Stimulated activated CD8-positive, alpha-beta memory T cell treated with anti-CD3 and anti-CD28 coated beads, Interleukin-4, amount 100 ng/mL, for 48 hours (primary cell): ENCODE measurements around the gene RHOXF2.
"Not testable (repeated sequence)": the region's sequence is repeated elsewhere in the genome, so short reads cannot be mapped to it uniquely, and the experiment has no call there.

ENCODE experiments used
- DNase-seq: peaks from one replicate; pipeline ENCODE4 v3.0.0-alpha.2; 2020

Gene RHOXF2

DNA sequence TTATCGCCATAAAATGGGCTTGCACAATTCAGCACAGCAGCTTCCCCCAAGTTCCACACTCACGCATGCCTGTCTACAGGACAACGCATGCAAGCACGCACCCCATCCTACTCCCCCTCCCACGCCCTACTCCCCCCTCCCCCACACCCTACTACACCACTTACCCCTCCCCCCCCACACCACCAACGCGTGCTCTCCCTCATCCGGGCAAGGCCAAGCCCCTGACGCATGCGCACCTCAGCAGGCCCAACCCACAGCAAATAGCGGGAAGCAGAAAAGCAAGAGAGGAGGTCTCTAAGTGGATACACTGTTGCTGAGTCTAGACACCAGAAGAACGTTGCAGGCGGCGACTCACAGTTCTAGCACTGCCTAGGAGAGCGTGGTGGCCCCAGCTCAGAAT lies at the start of gene RHOXF2:
RHOXF2 (plus strand) TSS at position 301 of the 400 bp plus-strand sequence. CDS start 138 bp downstream, outside the sequence.
- not testable (repeated sequence) for DNase-seq

DNA sequence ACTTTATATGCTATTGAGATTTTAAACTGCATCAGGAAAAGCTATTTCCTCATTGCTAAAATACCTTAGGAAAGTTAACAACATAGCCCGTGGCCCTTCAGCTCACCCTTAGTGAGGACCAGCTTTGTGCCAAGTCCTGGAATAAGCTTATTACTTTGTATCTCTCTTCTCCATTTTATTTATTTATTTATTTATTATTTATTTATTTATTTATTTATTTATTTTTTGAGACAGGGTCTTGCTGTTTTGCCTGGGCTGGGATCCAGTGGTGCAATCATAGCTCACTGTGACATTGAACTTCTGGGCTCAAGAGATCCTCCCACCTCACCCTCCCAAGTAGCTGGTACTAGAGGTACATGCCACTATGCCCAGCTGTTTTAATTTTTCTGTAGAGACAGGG lies 49.0 kb upstream of the RHOXF2 start:
- no peak for DNase-seq

- no peak for DNase-seq
These were observed 46.8 kb upstream of the RHOXF2 start for GRCh38 chrX:120111611-120112010.

- no peak for DNase-seq
These were observed 42.9 kb upstream of the RHOXF2 start, which contains the start of gene RHOXF1 for GRCh38 chrX:120115438-120115963. TSS of gene RHOXF1 (minus strand) at chrX:120115913. CDS start at chrX:120115862, 51 bp downstream.

DNA sequence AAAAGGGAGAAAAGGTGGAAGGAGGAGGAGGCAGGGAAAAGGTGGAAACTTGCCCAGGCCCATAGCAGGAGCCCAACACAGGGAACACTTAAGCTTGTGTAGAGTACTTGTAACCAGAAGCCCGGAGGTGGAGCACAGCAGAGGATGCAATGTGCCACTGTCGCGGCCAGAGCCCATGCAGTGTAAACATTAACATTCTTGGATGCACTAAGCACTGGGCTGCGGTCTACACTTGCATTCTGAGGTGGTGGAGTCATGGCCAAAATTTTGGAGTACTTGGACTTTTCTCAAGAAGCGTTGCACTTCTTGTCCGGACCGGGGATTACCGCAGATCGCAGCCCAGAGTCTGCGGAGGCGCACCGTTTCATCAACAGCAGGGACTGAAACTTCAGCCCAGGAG lies 38.2 kb upstream of the RHOXF2 start:
- DNase-seq, result no peak

GRCh38 chrX:120125444-120125843 lies 33.0 kb upstream of the RHOXF2 start:
- DNase-seq, result no peak

- DNase-seq, result not testable (repeated sequence)
These were observed 30.0 kb upstream of the RHOXF2 start for GRCh38 chrX:120128306-120128846.

DNA sequence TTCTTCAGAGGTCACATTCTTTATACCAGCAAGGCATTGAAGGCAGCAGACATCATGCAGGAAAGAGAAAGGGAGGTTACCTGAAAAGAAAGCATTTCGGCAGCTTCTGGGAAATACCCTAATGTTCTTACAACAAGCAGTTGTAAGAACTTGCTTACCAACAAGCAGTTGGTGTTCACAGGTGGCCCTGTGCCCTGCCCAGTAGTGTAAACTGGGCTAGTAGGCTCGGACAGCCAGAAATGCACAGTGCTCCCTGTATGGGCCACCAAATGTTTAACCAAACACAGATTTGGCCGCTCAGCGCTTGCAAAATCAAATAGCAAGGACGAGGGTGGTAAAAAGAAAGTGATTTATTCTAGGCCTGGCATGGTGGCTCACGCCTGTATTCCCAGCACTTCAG lies 22.3 kb upstream of the RHOXF2 start:
- DNase-seq, result no peak

DNA sequence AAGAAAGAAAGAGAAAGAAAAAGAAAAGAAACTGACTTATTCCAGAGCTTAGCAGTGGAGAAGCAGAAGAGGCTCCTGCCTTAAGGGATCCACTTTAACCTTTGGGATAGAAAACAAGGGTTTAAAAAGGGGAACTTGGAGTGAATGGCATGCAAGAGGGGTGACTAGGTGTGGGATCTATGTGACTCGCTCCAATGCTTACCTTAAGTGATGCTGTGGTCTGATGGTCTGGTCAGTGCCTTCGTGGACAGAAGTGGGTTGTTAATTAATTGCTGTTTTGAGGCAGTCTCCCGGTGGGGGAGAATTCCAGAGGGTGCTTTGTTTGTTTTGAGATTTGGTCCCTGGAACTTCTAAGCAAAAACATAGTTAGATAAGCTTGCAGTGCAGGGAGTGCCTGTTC lies 21.6 kb upstream of the RHOXF2 start:
- DNase-seq, result no peak

DNA sequence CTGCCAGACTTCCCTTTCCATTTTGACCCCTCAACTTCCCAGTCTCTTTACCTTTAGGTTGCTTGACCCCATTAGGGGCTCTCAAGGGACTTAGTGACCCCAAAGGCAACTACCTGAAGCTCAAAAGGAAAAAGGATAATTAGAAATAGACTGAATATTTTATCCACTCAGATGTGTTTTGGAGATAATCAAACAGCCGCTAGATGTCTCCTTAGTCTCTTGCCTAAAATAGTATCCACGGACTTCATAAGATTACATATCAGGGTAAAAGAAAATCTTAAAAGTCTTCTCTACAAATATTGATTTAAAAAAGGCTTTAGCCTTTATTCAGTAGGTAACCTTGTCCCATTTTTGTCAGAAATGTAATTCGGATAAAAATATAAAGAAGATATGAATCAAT lies 21.0 kb upstream of the RHOXF2 start:
- DNase-seq, result no peak

DNA sequence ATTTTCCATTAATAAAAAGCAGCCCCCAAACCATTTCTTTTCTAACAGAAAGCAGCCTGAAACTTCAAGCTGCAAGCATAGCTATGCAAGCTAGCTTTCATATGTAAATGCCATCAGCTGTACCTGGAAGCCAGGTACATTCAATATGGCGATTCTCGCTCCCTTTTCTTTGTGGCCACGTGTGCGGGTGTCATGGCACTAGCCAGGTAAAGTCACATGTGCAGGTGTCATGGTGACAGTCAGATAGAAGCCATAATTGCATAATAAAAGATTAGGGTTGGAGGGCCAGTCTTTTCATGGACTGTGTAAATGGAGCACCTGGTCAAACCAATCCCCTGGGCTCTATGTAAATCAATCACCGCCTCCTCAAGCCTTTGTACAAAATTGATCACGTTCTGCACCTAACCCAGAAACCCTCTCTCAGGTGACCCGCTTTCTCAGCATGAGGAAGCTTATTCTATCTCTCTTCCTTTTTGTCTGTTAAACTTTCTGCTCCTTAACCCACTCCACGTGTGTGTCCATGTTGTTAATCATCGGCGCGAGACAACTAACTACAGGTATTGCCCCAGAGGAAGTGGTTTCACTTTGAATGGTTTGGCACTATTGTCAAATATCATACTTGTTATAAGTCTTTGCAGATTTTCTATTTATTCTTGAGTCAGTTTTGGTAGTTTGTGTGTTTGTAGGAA lies 18.0 kb upstream of the RHOXF2 start:
- DNase-seq, result no peak

DNA sequence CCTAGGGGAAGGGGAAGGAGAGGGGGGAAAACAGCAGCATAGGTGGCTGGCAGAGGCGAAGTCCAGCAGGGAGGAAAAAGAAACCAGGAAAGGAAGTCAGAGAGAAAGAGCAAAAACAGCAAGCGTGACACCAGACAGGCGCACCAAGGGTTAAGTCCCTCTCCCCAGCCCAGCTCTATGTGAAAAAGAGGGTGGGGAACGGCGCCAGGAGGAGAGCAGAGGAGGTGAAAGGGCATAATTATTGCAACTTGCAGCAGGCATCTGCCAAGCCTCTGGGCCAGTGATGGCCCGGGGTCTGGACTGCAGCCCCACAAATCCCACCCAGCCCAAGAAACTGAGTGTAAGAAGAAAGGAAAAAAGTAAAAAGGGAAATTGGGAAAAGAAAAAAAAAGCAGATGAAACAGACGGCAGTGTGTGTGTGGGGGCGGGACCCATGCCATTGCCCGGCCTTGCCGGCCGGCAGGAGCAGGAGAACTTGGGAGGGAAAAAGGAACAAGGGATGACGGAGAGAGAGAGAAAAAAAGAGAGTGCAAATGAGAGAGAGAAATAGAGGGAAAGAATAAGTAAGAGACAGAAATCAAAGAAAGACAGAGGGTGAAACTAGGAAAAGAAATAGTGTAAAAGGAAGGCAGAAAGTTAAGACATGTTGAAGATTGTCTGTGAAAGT lies 14.1 kb upstream of the RHOXF2 start:
- DNase-seq, result no peak

DNA sequence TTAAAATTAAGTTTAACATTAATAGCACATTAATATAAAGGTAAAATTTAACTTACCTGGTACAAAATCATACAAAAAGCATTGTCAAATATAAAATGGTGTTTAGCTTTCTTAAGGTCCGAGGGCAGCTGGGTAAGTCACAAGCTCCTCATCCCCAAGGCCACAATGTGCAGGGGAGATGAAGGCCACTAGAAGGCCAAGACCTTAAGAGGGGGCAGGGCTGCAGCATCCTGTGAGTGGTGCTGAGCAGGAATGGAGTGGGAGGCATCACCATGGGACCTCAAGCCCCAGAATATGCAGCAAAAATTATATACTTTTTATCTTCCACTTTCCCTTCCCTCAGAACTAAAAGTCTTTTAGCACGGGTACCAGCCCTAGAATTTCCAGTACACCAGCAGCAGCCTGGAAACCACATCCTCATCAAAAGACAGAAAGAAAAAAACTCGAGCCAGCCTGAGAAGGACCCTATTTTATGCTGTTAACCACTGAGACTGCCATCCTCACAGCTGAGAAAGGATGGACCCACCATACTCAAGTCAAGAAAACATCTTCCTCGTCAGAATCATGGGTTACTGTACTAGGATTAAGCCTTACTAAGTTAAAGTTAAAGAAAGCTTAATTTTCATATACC lies 13.0 kb upstream of the RHOXF2 start:
- no peak for DNase-seq

- not testable (repeated sequence) for DNase-seq
These were observed 12.1 kb upstream of the RHOXF2 start for GRCh38 chrX:120146323-120146722.

DNA sequence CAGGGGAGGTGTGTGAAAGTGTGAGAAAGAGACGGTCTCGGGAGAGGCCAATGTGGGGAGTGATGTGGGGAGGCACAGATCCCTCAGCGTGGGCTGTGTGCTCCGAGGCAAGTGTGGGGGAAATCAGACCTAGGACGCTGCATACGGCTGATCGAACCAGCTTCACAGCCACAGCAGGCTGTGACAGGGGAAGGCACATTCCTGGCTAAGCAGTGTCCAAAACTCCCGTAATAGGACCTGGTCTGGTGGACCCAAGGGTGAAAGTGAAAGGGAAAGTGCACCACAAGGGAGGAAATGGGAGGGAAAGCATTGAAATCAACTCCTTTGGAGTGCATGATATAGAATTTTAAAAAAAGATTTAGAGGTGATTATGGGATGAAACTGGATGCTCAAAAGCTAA lies 10.9 kb upstream of the RHOXF2 start:
- DNase-seq, result no peak

DNA sequence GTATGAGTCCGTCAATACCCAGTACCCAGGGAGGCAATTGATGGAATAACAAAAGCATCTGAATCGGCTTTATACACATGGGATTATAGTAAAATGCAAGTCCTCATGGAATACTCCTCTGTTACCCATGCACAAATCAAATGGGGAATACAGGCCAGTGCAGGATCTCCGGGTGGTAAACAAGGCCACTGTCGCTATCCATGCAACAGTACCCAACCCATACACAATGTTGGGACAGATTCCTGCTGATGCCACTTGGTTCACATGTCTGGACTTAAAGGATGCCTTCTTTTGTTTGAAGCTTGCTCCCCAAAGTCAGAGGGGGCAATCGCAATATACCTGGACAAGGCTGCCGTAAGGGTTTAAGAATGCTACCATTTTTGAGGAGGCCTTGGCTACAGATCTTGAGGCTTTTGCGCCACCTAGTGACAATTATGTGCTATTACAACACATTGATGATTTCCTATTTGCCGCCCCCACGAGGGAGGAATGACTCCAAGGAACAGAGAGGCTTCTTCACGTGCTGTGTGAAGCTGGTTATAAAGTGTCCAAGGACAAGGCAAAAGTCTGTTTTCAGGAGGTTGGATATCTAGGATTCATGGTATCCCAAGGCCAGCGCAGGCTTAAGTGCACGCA lies 8.2 kb upstream of the RHOXF2 start:
- DNase-seq, result not testable (repeated sequence)

DNA sequence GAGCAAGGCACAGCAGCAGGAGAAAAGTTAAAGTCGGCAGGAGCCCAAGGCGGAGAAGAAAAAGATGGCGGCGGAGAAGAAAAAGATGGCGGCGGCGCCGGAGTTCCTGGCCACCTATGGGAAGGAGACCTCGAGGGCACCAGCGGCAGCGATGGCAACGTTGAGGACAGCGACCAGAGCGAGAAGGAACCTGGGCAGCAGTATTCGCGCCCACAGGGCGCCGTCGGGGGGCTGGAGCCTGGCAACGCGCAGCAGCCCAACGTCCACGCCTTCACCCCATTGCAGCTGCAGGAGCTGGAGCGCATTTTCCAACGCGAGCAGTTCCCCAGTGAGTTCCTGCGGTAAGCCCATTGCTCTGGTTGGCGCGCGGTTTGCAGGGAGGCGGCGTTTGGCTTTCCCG lies 673 bp downstream of the RHOXF2 start:
- not testable (repeated sequence) for DNase-seq

DNA sequence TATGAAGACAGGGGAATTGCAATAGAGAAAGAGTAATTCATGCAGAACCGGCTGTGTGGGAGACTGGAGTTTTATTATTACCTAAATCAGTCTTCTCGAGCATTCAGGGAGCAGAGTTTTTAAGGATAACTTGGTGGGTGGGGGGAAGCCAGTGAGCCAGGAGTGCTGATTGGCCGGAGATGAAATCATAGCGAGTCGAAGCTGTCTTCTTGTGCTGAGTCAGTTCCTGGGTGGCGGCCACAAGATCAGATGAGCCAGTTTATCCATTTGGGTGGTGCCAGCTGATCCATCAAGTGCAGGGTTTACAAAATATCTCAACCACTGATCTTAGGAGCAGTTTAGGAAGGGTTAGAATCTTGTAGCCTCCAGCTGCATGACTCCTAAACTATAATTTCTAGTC lies 34.8 kb downstream of the RHOXF2 start:
- DNase-seq, result not testable (repeated sequence)

DNA sequence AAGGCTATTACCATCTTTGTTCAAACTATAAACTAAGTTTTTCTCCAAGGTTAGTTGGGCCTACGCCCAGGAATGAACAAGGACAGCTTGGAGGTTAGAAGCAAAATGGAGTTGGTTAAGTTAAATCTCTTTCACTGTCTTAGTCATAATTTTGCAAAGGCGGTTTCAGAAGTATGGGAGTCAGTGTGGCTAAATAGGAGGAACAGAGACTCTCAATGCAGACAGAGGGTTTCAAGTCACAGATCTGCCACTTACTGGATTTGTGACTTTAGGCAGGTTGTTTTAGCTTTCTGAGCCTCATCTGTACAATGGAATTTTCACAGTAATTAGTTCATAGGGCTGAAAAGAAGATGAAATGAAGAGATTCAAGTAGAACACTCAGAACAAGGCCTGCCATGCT lies 35.3 kb downstream of the RHOXF2 start:
- DNase-seq, result not testable (repeated sequence)

GRCh38 chrX:120195786-120196185 lies 37.4 kb downstream of the RHOXF2 start:
- not testable (repeated sequence) for DNase-seq

DNA sequence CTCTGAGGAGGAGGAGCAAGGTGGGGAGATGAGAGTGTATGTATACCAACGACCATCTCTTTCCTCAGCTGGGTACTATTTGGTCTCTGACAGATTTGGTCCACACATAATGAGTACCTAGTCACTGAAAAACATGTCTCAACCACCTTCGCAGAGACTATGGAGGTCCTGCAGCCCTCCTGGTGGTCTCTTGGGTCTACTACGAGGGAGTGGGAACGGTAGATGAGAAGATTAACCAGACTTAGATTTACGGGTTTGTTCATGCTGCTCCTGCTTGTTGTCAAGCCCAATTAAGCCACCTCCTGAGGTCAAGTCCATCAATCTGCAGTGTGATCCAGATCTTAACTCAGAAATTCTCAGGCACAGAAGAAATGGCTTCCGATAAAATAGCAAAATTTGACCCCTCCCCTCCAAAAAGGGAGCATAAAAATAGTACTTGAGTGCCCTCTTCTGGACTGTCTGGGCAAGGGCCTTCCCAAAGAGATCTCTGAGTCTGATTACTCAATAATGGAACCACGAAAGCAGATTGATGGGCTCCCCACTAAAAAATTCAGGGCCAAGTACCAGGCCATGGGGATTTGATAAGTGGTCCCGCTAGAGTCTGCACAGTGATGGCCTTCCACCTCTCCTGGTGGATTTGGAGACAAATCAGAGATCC lies 38.3 kb downstream of the RHOXF2 start:
- DNase-seq, result not testable (repeated sequence)

DNA sequence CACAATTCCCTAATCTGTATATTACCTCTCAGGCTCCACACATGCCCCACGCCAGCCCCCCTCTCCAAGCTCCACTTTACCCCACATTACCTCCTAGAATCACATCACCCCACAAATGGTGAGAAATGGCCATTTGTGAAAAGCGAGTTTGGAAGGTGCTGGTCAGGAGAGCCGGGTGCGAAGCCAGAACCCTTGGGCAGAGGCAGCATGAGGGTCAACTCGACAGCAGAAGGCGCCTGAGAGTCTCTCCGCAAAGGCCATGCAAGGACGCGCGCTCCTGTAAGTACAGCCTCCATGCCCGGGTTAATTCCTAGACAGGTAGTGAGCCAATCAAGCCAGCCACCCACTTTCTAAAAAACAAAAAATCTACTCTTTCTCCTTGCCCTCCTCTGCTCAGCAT lies 42.4 kb downstream of the RHOXF2 start:
- no peak for DNase-seq
